Sigmoid colon (tissue), 3 donors: ENCODE results near the gene TXNDC16.

Experiments
- POLR2A ChIP-seq, 2 donors: fragments of 450-650 bp; IDR thresholded peaks; one replicate each; pipeline ENCODE4 v1.6.1; 2016; ENCODE audit warnings: antibody characterized with exemption in 2 of 2, mild to moderate bottlenecking in 2 of 2, moderate library complexity in 2 of 2
- TF ChIP-seq, protein P1 (sequence below), 4 experiments: fragments of 450-650 bp in 3 of 4; fragments of 200-600 bp in 1 of 4; IDR thresholded peaks; one replicate each; pipeline ENCODE4 v1.5.1; 2016 to 2019; ENCODE audit warnings: antibody characterized with exemption in 4 of 4, mild to moderate bottlenecking in 3 of 4, moderate library complexity in 2 of 4

DNA sequence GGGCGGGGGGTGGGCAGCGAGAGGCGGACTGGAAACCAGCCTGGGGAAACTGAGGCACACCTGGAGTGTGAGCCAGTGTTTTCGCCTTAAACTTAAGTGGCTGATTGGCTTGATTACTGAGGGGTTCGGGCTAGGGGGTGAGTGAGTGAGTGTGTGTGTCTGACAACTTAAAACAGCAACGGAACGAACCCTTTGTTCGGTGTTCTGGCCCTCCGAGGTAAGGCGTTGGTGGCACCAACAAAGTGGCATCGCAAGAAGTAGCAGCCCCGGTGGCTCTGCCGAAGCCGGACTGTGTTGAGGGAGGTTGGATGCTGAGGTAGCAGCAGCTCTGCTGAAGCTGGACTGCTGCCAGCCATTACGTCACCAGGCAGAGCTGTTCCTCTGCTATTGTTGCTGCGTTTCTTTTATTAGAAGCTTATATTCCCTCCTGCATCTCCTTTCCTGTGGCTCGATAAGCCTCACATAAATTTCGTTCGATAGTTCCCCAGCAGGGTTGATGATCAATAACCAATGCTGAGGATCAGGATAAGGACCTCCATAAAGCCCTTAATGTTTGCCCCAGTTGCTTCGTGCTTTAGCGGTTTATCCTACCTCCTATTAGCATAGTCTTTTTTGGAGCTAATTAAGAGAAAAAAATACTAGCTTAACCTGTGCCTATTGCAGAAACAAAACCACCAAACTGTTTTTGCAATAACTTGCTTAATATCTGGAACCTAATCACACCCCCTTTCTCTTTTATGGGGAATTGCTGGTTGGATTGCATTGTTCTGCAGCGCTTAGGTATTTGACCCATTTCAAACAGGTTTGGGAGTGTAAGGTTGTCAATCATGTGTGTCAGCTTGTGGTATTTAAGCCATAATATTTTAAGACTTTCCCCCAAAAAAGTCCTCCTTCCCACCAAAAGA is 1.6 kb upstream of the TXNDC16 start:
- TF ChIP-seq POLR2A (IDR thresholded peaks at IDR 0.05), result no peak
- TF ChIP-seq, protein P1, sequence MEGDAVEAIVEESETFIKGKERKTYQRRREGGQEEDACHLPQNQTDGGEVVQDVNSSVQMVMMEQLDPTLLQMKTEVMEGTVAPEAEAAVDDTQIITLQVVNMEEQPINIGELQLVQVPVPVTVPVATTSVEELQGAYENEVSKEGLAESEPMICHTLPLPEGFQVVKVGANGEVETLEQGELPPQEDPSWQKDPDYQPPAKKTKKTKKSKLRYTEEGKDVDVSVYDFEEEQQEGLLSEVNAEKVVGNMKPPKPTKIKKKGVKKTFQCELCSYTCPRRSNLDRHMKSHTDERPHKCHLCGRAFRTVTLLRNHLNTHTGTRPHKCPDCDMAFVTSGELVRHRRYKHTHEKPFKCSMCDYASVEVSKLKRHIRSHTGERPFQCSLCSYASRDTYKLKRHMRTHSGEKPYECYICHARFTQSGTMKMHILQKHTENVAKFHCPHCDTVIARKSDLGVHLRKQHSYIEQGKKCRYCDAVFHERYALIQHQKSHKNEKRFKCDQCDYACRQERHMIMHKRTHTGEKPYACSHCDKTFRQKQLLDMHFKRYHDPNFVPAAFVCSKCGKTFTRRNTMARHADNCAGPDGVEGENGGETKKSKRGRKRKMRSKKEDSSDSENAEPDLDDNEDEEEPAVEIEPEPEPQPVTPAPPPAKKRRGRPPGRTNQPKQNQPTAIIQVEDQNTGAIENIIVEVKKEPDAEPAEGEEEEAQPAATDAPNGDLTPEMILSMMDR (IDR thresholded peaks at IDR 0.05), result no peak
